GM21619 (cell line): Measurements from ENCODE around the gene MS4A7.

Experiments used
- ATAC-seq: cut with Tn5 transposase; IDR thresholded peaks from one replicate; pipeline ENCODE4 v1.9.1; 2021; ENCODE audit not compliant: unreplicated experiment

The MS4A7 gene

DNA sequence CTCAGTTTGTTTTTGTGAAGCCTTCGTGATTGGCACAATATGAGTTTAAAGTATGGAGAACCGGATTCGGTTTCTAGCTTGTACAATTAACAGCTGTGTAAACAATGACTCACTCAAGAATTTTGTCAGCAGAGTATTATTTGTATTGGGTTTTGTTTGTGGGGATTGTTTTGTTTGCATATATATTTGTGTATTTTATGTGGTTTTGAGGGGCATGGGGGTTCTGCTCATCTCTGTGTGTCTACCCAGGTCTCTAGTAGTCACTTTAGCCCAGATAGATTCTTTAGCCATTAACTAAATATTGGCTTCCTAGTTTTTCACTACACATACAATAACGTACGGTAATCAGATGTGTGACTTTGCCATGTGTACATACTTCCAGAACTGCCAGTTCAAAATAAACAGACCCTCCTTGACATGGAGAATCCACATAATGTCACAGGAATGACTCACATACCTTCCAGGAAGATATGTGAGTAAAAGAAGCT is 7.5 kb upstream of the MS4A7 start:
- no peak for ATAC-seq

DNA sequence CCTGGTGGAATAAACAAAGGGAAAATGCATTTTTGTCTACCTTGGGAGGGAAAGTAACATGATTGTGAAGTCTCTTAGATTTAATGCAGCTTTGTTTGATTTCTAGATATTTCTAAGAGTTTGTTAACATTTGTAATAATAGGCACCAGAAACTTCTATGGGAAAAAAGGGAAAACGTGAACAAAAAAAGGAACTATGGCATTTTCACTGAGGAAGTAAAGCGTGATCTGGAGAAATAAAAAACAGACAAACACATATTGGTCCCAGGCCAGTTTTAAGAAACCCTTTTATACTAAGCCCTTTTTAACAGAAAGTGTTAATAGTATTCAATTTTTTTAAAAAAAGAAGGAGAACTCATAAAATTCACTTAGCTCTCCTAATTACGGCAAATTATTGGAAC is 6.9 kb upstream of the MS4A7 start:
- ATAC-seq = no peak

DNA sequence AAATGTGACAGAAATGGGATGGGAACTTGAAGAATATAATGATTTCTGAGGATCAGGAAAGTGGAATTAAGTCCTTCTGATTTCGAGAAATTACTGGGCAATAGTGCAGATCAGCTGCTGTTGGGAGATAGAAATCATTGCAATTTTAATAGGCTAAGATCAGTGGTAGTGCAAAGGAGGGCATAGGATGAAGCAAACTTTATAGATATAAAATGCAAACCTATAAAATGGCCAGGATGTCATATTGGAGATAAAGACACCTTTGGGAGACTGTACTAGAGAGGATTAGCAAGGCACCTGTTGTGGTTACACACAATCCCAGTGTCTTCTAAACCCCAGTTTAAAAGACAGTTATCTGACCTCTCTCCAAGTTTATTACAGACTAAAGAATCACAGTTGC is 6.5 kb upstream of the MS4A7 start:
- ATAC-seq = no peak

DNA sequence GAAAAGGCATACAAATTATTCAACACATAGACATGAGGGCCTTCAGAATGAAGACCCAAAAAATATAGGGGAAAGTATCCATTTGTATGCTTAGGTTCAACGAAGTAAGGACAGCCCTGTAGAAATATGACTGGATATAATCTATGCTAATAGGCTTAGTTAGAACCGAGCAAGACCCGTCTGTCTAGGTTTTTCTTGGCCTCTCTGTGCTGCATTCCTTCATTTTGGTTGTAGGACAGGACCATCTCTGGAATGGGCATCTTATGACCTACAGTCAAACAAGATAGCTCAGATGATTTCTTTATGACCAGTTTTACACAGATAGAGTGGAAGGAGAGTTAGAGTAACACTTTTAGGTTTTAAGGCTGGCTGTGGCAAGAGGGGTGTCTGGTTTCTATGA is 5.6 kb upstream of the MS4A7 start:
- ATAC-seq = no peak

DNA sequence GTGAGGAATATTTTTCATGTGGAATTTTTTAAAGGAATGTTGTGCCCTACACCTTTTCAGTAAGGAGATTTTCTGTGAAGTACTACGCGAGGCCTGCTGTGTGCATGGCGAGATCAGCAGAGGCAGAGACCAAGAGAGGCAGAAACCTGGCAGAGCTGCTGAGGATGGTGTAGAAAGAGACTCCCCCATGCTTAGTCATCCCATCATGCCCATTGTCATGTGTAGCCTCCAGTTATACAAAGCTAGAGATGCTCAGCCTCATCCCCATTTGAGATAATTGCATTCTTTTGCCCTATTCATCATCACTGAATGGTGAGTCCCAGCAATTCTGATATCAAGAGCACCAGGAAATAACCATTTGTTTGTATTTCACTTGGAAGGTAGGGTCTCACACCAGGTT is 3.0 kb upstream of the MS4A7 start:
- no peak for ATAC-seq

DNA sequence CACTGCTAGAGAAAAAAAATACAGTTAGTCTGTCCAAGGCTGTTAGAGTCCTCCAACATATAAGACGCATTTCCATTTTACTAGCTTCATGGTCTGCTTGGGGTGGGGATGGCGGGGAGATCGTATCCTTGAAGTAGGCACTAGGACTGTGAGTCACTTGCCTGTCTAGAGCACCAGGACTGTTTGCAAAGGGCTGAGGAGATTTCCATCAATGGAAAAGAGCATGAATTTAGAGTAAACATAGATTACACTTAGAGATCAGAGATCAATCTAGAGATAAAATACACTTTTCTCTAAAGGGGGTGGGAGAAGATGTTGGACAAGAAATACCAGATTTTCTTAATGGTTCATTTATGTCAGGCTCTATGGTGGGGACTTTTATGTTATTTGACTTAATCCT is 1.7 kb upstream of the MS4A7 start:
- no peak for ATAC-seq

DNA sequence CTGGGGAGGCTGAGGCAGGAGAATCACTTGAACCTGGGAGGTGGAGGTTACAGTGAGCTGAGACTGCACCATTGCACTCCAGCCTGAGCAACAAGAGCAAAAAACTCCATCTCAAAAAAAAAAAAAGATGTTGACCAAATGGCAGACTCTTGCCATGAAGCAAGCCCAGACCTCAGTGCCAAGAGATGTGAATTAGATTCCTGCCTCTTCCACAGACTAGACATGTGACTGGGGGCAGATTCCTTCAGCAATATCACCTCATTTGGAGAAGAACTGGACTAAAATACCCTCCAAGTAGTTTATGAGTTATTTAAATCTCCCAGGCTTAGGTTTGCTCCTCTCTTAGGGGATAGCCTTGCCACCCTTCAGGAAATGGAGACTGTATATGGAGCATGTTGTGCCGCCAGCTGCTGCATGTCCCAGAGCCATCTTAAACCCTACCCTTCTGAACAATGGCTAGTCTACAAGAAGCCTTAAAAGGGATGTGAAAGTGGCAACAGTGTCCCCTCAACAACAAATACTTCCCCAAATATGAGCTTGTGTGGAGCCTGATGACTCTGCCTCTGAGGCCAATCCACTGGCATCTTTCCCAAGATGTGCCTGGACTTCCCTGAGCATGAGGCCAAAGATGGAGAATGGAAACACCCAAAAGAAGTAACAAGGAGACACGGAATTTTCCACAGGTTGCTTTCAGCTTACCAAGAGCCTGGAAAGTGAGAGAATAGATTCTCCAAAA is 763 bp upstream of the MS4A7 start:
- peak; percentile 44 for ATAC-seq

DNA sequence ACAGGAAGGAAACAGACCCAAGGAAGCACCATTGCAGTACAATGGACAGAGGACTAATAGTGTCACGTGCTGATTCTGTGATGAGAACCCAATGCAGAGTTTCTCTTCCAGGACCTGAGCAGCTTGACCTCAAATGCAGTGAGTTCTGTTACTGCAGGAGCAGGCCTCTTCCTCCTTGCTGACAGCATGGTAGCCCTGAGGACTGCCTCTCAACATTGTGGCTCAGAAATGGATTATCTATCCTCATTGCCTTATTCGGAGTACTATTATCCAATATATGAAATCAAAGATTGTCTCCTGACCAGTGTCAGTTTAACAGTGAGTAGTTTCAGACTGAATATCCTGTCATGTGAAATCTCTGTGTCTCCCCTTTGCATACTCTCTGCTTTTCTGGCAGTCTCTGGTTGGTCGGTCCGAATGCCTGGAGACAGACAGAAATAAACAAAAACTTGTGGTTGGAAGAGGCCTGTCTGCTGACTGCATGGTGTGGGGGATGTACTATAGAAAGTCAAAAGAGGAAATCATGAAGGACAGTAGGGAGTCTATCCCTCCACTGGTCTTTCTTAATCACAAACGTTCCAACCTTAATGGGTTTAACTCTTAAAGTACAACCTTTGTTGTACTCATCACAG is 11.1 kb downstream of the MS4A7 start:
- peak; percentile 95 for ATAC-seq

DNA sequence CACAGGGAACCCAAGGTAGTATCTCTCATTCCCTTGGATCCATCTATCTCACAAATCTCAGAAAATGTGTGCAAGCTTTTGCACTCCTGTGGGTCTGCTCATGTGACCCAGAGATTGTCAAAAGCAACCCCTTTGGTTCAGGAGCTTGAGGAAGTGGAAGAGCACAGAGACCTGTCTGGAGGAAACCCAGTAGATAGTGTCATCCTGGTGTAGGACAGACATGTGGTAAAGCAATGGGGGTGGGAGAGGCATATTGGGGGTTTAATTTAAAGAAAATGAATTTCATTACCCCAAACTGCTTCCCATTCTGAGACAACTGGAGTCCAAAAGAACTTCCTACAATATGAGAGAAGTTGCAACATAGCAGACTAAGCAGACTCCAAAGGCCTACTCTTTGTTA is 12.1 kb downstream of the MS4A7 start:
- ATAC-seq = no peak

DNA sequence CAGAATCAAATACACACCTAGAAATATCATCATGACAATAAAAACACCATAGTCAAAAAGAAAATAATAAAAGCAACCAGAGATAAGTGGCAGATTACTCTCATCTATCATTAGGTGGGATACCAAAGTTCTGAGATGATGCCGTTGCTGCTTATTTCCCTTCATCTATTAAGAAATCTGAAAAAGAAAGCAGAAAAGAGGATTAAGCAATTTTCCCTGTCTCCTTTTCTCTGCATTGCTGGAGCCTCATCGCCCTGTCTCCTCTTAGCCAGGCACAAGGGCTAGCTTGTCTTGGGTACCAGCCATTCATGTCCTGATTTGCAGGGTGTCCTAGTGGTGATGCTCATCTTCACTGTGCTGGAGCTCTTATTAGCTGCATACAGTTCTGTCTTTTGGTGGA is 14.0 kb downstream of the MS4A7 start:
- no peak for ATAC-seq

DNA sequence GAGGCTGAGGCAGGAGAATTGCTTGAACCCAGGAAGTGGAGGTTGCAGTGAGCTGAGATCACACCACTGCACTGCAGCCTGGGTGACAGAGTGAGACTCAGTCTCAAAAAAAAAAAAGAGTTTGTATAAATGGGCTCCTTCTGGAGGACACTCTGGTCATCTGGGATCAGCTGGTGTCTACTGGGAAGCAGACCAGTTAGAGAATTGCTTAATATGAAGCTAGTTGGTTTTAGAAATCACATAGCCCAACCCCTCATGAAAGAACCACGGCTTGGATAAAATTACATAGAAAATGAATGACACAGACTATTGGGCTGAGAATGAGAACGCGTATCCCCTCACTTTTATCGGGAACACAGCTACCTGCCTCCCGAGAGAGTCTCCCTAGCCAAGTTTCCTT is 14.7 kb downstream of the MS4A7 start:
- ATAC-seq = no peak

DNA sequence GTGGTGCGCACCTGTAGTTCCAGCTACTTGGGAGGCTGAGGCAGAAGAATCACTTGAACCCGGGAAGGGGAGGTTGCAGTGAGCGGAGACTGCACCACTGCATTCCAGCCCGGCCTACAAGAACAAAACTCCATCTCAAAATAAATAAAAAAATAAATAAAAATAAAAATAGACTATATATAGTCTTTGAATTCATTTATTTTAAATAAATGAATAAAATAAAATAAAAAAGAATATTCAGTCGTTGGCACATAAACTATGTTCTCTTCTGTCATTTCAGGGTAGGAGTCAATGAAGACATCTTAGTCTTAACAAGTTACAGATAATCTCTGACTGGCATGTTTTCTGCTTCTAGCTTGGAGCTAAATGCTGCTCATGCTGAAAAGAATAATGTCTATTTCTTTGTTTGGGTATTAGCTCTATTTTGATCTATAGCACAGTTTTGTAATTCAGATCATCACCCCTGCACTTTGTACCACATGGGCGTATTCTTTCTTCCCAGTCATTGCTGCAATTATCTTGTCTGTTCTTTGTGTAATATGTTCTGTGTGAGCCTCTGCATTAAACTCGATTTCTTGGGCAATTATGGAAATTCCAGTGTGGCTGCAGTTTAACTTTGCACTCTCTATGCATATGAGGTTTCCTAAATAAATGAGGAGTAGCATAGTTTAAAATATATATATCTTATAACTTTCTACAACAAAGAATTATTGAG is 16.5 kb downstream of the MS4A7 start:
- ATAC-seq = no peak

DNA sequence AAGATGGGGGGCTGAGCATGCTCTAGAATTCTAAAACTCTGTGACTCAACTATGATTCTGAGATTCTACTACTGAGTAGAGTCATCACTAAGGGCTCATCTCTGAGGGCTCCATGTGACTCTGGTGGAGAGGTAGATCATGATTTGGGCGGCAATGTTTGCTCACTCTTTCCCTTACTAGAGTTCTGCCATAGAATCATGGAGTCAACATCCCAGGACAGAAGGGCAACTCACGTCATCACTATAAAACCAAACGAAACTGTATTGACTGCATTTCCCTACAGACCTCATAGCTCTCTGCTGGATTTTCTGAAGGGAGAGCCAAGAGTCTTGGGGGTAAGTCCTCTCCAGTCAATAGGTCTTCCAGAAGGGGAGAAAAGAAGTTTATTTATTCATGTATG is 18.1 kb downstream of the MS4A7 start, which contains the start of gene MS4A14:
MS4A14 (plus strand) TSS at position 78 of the 400 bp plus-strand sequence; CDS start at position 198, 120 bp downstream.
- peak; percentile 7 for ATAC-seq

DNA sequence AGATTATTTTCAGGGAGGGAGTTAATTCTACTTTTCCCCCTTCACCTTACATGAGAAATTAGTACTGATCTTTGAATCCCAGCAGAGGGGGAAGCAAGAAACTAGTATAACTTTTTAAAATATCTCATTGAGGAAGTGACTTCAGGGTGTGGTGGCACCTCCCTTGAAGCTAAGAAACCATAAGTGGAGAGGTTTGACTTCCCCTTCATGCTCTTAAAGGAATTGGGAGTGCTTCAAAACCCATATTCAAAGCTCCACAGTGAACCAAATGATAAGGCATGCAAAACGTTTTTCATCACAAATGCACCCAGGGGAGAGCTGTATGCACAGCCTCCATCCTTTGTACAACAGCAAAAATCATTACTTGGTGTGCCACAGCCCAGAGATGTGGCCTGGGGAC is 18.5 kb downstream of the MS4A7 start:
- peak; percentile 79 for ATAC-seq

DNA sequence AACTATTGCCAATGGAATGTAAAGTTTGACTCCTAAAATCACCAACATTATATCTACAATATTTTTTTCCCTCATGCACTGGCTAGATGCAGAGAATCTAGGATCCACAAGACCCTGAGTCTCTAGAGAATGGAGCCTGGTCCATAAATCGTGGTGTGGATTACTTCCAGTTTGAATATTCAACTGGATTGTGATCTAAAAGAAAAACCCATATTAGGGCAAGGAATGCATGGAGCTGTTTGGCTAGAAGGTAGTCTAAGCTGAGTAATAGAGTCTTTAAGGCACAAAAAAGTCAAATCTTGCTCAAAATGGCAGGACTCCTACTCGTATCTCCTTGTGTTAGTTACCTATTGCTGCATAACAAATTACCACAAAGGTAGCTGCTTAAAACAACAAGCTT is 41.7 kb downstream of the MS4A7 start:
- ATAC-seq = no peak

DNA sequence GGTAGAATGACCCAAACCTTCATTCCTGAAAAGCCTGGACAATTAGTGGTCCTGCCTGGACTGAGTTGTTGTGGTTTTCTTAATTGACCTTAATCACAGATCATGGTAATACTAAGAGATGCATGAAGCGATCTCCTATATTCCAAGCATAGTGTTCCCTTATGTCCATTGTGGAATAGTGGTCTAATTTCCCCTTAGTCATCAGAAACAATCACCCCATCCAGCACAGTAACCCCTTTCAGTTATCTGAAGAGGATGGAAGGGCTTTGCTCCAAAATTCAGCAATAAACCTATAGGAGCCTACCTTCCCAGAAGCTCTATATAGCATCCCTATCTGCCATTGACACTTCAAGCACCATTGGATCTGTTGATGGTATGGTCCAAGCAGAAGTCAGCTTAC is 44.3 kb downstream of the MS4A7 start:
- no peak for ATAC-seq

DNA sequence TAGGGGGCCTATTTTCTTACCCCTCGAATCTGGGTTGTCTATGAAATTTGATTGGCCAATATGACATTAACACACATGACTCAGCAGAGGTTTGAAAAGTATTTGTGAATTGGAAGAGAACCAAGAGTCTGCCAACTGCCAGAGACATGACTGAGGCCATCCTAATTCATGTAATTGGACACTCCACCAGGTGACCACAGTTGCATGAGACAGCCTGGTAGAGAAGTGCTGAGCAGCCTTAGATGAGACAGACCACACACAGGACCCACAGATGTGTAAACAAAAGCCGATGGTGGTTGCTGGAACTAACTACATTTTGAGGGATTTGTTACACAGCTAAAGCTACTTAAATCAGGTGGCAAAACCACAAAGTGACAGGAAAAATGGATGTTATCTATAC is 50.2 kb downstream of the MS4A7 start:
- no peak for ATAC-seq

DNA sequence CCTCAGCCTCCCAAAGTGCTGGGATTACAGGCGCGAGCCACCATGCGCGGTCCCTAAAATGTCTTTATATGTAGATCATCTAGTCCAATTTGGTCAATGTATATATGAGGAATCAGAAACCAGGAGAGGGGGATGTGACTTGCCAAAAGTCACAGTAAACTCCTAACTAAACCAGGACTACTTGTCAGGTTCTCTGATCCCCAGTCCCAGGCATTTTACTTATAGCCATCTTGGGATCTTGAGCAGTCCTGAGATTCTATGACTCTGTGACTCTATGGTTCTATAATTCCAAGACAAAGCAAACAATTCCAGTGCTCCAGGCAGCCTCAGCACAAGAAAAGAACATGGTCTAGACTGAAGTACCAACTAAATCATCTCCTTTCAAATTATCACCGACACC is 50.9 kb downstream of the MS4A7 start, which contains the start of gene MS4A5:
MS4A5 (plus strand) TSS at position 301 of the 400 bp plus-strand sequence. CDS start 103 bp downstream, outside the sequence.
- ATAC-seq = no peak

DNA sequence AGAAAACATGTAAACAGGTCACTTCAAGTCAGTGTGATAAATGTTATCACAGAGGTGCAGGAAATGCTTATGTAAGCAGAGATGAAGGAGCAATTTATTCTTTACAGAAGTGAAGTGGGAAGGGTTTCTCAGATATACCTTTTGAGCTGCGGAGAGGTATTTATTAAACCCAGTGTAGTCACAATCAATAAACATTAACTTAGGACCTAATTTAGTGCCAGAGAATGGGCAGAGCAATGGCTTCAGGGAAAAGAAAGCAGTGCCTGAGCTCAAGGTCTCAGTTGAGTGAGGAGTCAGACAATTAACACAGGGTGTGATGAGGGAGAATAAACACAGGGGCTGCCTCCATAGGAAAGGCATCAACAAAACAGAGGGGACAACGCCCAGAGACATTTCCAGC is 52.9 kb downstream of the MS4A7 start:
- ATAC-seq = no peak

DNA sequence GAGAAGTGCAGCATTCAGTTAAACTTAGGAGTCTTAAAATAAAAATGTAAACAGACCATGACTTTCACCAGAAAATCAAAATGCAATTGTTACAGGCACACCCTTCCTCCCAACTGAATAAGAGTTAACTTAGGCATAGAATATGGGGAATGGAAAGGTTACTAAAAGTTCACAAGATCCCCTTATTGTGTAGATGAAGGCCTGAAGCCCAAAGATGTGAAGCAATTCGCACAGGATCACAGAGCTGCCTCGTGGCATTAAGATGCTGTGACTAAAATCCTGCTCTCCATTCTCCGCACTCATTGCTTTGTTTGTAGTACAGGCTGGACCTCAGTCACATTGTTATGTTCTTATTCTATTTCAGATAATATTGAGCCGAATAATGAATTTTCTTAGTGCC is 55.1 kb downstream of the MS4A7 start:
- ATAC-seq = no peak
